ENCODE data around the gene CCDC24. TPM values are rescaled to one million over a fixed set of nuclear protein-coding genes. Genes with fewer than 3 reads are reported as not detected.

Gene CCDC24
- total and polyA plus RNA-seq, 2 of the 4 experiments (the other 2 are of a cell fraction), result 1.4 to 4.6 TPM

DNA sequence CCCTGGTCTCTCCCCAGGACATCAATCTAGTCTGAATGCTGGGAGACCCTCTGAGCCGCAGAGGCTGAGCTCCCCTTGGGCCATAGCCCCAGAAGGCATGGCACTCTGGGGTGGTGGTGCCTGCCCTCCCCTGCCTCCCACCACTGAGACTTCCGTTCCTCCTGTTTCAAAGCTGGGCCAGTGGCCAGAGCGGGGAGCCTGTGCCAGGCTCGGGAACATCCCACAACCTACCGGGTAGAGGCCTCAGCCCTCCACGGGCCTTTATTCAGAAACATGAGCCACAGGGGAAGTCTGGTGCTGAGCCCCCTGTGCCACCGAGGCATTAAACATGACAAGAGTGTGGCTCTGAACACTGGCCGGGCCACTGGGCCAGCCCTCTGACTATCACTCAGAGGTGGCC lies 8.1 kb downstream of the CCDC24 start:
- H3K79me1 ChIP-seq (ENCODE audit: low read depth in 1 of 2, low read length in 2 of 2), result no peaks in the 10 kb centered on the region
- no peak overlapping the region for H3K9ac ChIP-seq (ENCODE audit: low read depth, low read length)
- no peaks in the 10 kb centered on the region for H3K9me3 ChIP-seq (ENCODE audit: control insufficient read depth, insufficient read depth, low read length)
- no peak overlapping the region for H3K27ac ChIP-seq (ENCODE audit: insufficient read depth, low read length)
- dilution Hi-C loops (cut with HindIII; ENCODE audit: low sequenced_read_pairs, unreplicated experiment) (no loop called here), intact Hi-C loops (cut with micrococcal nuclease) (no loop called here), in situ Hi-C loops (cut with MboI; ENCODE audit: low sequenced_read_pairs) (no loop called here)
- no peaks in the 10 kb centered on the region for H3K4me1 ChIP-seq (ENCODE audit: control insufficient read depth, insufficient read depth, low read length)
- no peak for ATAC-seq (ENCODE audit: low read depth)
- H2AFZ ChIP-seq (replicated peaks; ENCODE audit: low read length, poor library complexity), result no peak overlapping the region
- no peak overlapping the region for H2AK5ac ChIP-seq (ENCODE audit: low read depth, low read length)
- no peak overlapping the region for H2BK120ac ChIP-seq (ENCODE audit: low read depth, low read length)
- 94% methylated on average over 2 of the region's 8 CpGs; no CpG with 5 or more reads in 1 of the 2 experiments for WGBS, 2 experiments (ENCODE audit: extremely low coverage in 2 of 2, insufficient read length in 1 of 2)
- H3K9me1 ChIP-seq (ENCODE audit: insufficient read depth, low read length), result no peaks in the 10 kb centered on the region
- no peaks in the 10 kb centered on the region for H4K20me1 ChIP-seq (ENCODE audit: insufficient read depth, low read length)
- ChIA-PET POLR2A (ENCODE audit: unreplicated experiment) (interaction anchor here (0.6 kb wide), 1 partner anchor 236 kb away, joined by 3 read pairs; no protein-coding TSS in a partner anchor), CTCF (no interaction called here)
- no peak overlapping the region for H3K14ac ChIP-seq (replicated peaks; ENCODE audit: low read depth, low read length)
- H2BK15ac ChIP-seq (ENCODE audit: low read depth, low read length), result no peak overlapping the region
- no peak overlapping the region for H3K18ac ChIP-seq (ENCODE audit: low read depth, low read length)
- no peak overlapping the region for H3K23ac ChIP-seq (ENCODE audit: low read depth, low read length)
- H2BK20ac ChIP-seq (ENCODE audit: low read depth, low read length), result no peak overlapping the region
- no peak overlapping the region for H4K91ac ChIP-seq (ENCODE audit: insufficient read depth, low read depth, low read length)
- H3K4ac ChIP-seq (ENCODE audit: low read depth, low read length), result no peak overlapping the region
- no peak overlapping the region for H2BK5ac ChIP-seq (ENCODE audit: low read depth, low read length, poor library complexity, severe bottlenecking)
- H3K36me3 ChIP-seq (ENCODE audit: control insufficient read depth, insufficient read depth, low read length), result peaks cover 24% of the 10 kb centered on the region; the same call in 1 of the 2 replicates
- H3K27me3 ChIP-seq (ENCODE audit: control insufficient read depth, insufficient read depth, low read length), result no peaks in the 10 kb centered on the region
- no peak overlapping the region for H4K5ac ChIP-seq (ENCODE audit: low read depth, low read length)
- no peak overlapping the region for H2AK9ac ChIP-seq (replicated peaks; ENCODE audit: low read depth, low read length, poor library complexity)
- H3K56ac ChIP-seq (ENCODE audit: extremely low read depth, insufficient read depth, low read length), result no peak overlapping the region
- no peak for DNase-seq
- no peak overlapping the region for H3K4me2 ChIP-seq (ENCODE audit: low read depth, low read length)
- no peak overlapping the region for H4K8ac ChIP-seq (ENCODE audit: low read depth in 2 of 2, low read length in 2 of 2)
- TF ChIP-seq, protein P1, sequence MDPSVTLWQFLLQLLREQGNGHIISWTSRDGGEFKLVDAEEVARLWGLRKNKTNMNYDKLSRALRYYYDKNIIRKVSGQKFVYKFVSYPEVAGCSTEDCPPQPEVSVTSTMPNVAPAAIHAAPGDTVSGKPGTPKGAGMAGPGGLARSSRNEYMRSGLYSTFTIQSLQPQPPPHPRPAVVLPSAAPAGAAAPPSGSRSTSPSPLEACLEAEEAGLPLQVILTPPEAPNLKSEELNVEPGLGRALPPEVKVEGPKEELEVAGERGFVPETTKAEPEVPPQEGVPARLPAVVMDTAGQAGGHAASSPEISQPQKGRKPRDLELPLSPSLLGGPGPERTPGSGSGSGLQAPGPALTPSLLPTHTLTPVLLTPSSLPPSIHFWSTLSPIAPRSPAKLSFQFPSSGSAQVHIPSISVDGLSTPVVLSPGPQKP (IDR thresholded peaks at IDR 0.05; ENCODE audit: borderline replicate concordance, low read depth, low read length), result no peak
- TF ChIP-seq MAFK (IDR thresholded peaks at IDR 0.05; ENCODE audit: low read depth, low read length) (no peak), MAZ (IDR thresholded peaks at IDR 0.05; ENCODE audit: borderline replicate concordance, low read depth, low read length) (no peak), BHLHE40 (IDR thresholded peaks at IDR 0.05; ENCODE audit: low read depth, low read length) (no peak), FOS (IDR thresholded peaks at IDR 0.05; ENCODE audit: low read depth, low read length) (no peak), CEBPB (IDR thresholded peaks at IDR 0.05; ENCODE audit: low read depth, low read length) (no peak), RFX5 (IDR thresholded peaks at IDR 0.05; ENCODE audit: low read depth, low read length) (no peak), RCOR1 (IDR thresholded peaks at IDR 0.05; ENCODE audit: insufficient replicate concordance, low read length) (no peak), NFE2L2 (IDR thresholded peaks at IDR 0.05; ENCODE audit: low read depth, low read length) (no peak), CHD1 (IDR thresholded peaks at IDR 0.05; ENCODE audit: low read depth, low read length) (no peak), RAD21 (IDR thresholded peaks at IDR 0.05; ENCODE audit: low read length) (no peak), SMC3 (IDR thresholded peaks at IDR 0.05; ENCODE audit: low read depth, low read length) (no peak), POLR2A (IDR thresholded peaks at IDR 0.05; ENCODE audit: low read depth, low read length) (no peak), MXI1 (IDR thresholded peaks at IDR 0.05; ENCODE audit: borderline replicate concordance, low read depth, low read length) (no peak)
- TF ChIP-seq, protein P2, sequence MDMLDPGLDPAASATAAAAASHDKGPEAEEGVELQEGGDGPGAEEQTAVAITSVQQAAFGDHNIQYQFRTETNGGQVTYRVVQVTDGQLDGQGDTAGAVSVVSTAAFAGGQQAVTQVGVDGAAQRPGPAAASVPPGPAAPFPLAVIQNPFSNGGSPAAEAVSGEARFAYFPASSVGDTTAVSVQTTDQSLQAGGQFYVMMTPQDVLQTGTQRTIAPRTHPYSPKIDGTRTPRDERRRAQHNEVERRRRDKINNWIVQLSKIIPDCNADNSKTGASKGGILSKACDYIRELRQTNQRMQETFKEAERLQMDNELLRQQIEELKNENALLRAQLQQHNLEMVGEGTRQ (IDR thresholded peaks at IDR 0.05; ENCODE audit: low read depth, low read length), result no peak
- TF ChIP-seq, protein P3, sequence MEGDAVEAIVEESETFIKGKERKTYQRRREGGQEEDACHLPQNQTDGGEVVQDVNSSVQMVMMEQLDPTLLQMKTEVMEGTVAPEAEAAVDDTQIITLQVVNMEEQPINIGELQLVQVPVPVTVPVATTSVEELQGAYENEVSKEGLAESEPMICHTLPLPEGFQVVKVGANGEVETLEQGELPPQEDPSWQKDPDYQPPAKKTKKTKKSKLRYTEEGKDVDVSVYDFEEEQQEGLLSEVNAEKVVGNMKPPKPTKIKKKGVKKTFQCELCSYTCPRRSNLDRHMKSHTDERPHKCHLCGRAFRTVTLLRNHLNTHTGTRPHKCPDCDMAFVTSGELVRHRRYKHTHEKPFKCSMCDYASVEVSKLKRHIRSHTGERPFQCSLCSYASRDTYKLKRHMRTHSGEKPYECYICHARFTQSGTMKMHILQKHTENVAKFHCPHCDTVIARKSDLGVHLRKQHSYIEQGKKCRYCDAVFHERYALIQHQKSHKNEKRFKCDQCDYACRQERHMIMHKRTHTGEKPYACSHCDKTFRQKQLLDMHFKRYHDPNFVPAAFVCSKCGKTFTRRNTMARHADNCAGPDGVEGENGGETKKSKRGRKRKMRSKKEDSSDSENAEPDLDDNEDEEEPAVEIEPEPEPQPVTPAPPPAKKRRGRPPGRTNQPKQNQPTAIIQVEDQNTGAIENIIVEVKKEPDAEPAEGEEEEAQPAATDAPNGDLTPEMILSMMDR (conservative IDR thresholded peaks at IDR 0.05; ENCODE audit: low read depth, low read length), result no peak
- no peak overlapping the region for H3K4me3 ChIP-seq (ENCODE audit: insufficient read depth, low read depth, low read length)
- BruUV-seq (replicated peaks), result no TSS peak
